ENCODE results near the gene LGALS7B. TPM values are rescaled to one million over a fixed set of nuclear protein-coding genes. Genes with fewer than 3 reads are reported as not detected.

LGALS7B gene
- total RNA-seq, 2 experiments from 2014 or later, result not detected

GRCh38 chr19:38740932-38741331 lies 48.1 kb upstream of the LGALS7B start:
- no peaks in the 10 kb centered on the region for H3K36me3 ChIP-seq (ENCODE audit: insufficient read depth, low read length)
- ChIA-PET CTCF (ENCODE audit: unreplicated experiment) (interaction anchor here (0.6 kb wide), 1 partner anchor 192 kb away, joined by 3 read pairs; no protein-coding TSS in a partner anchor), POLR2A (no interaction called here)
- no peaks in the 10 kb centered on the region for H4K20me1 ChIP-seq (ENCODE audit: insufficient read depth, low read length)
- H3K9me2 ChIP-seq (ENCODE audit: insufficient read depth, low read length), result no peaks in the 10 kb centered on the region
- no peak overlapping the region for H2AFZ ChIP-seq (ENCODE audit: low read length)
- H3K4me3 ChIP-seq (ENCODE audit: low read depth, low read length, poor library complexity, severe bottlenecking), result no peak overlapping the region
- DNase-seq (ENCODE audit: low spot score), result no peak
- intact Hi-C loops (cut with micrococcal nuclease; ENCODE audit: unreplicated experiment), result no loop called here
- no TSS peak for BruUV-seq (replicated peaks)
- no peaks in the 10 kb centered on the region for H3K9me3 ChIP-seq (ENCODE audit: low read length)
- no peak overlapping the region for H3K27ac ChIP-seq (ENCODE audit: low read depth, low read length, poor library complexity, severe bottlenecking)
- TF ChIP-seq CTCF (conservative IDR thresholded peaks at IDR 0.05; ENCODE audit: low read length) (no peak), EZH2phosphoT487 (IDR thresholded peaks at IDR 0.05; ENCODE audit: borderline replicate concordance, low read depth, low read length) (no peak)
- H3K79me2 ChIP-seq (ENCODE audit: insufficient read depth, low read depth, low read length), result no peaks in the 10 kb centered on the region
- no peak overlapping the region for H3K4me2 ChIP-seq (ENCODE audit: low read length)
- H3K4me1 ChIP-seq (ENCODE audit: insufficient read depth, low read length, poor library complexity, severe bottlenecking), result no peaks in the 10 kb centered on the region

- no TSS peak for BruUV-seq (replicated peaks)
- Histone ChIP-seq H4K20me1 (ENCODE audit: insufficient read depth, low read length) (no peaks in the 10 kb centered on the region), H3K9me2 (ENCODE audit: insufficient read depth, low read length) (no peaks in the 10 kb centered on the region), H3K27ac (ENCODE audit: low read depth, low read length, poor library complexity, severe bottlenecking) (no peak overlapping the region), H3K4me2 (ENCODE audit: low read length) (no peak overlapping the region), H3K36me3 (ENCODE audit: insufficient read depth, low read length) (no peaks in the 10 kb centered on the region), H3K79me2 (ENCODE audit: insufficient read depth, low read depth, low read length) (no peaks in the 10 kb centered on the region), H3K4me1 (ENCODE audit: insufficient read depth, low read length, poor library complexity, severe bottlenecking) (no peaks in the 10 kb centered on the region), H2AFZ (ENCODE audit: low read length) (no peak overlapping the region), H3K9me3 (ENCODE audit: low read length) (no peaks in the 10 kb centered on the region), H3K4me3 (ENCODE audit: low read depth, low read length, poor library complexity, severe bottlenecking) (no peak overlapping the region)
- no peak for DNase-seq (ENCODE audit: low spot score)
- ChIA-PET POLR2A (interaction anchor here (0.5 kb wide), 1 partner anchor 241 kb away, joined by 4 read pairs; no protein-coding TSS in a partner anchor), CTCF (ENCODE audit: unreplicated experiment) (interaction anchor here (0.6 kb wide), 1 partner anchor 192 kb away, joined by 3 read pairs; no protein-coding TSS in a partner anchor)
- intact Hi-C loops (cut with micrococcal nuclease; ENCODE audit: unreplicated experiment), result no loop called here
- TF ChIP-seq CTCF (conservative IDR thresholded peaks at IDR 0.05; ENCODE audit: low read length) (no peak), EZH2phosphoT487 (IDR thresholded peaks at IDR 0.05; ENCODE audit: borderline replicate concordance, low read depth, low read length) (no peak)
These were observed 47.3 kb upstream of the LGALS7B start for GRCh38 chr19:38741670-38742069.

GRCh38 chr19:38742296-38742695 lies 46.7 kb upstream of the LGALS7B start:
- H4K20me1 ChIP-seq (ENCODE audit: insufficient read depth, low read length), result no peaks in the 10 kb centered on the region
- intact Hi-C loops (cut with micrococcal nuclease; ENCODE audit: unreplicated experiment), result no loop called here
- TF ChIP-seq CTCF (conservative IDR thresholded peaks at IDR 0.05; ENCODE audit: low read length), result no peak
- TF ChIP-seq EZH2phosphoT487 (IDR thresholded peaks at IDR 0.05; ENCODE audit: borderline replicate concordance, low read depth, low read length), result no peak
- no peaks in the 10 kb centered on the region for H3K9me3 ChIP-seq (ENCODE audit: low read length)
- H3K9me2 ChIP-seq (ENCODE audit: insufficient read depth, low read length), result no peaks in the 10 kb centered on the region
- DNase-seq (ENCODE audit: low spot score), result no peak
- H2AFZ ChIP-seq (ENCODE audit: low read length), result no peak overlapping the region
- no peaks in the 10 kb centered on the region for H3K79me2 ChIP-seq (ENCODE audit: insufficient read depth, low read depth, low read length)
- no TSS peak for BruUV-seq (replicated peaks)
- H3K4me1 ChIP-seq (ENCODE audit: insufficient read depth, low read length, poor library complexity, severe bottlenecking), result no peaks in the 10 kb centered on the region
- CTCF ChIA-PET (ENCODE audit: unreplicated experiment), result no interaction called here
- POLR2A ChIA-PET, result interaction anchor here (0.5 to 0.7 kb wide), 2 partner anchors 240 to 331 kb away, joined by 4 to 6 read pairs; no protein-coding TSS in a partner anchor
- no peak overlapping the region for H3K4me2 ChIP-seq (ENCODE audit: low read length)
- no peak overlapping the region for H3K4me3 ChIP-seq (ENCODE audit: low read depth, low read length, poor library complexity, severe bottlenecking)
- no peak overlapping the region for H3K27ac ChIP-seq (ENCODE audit: low read depth, low read length, poor library complexity, severe bottlenecking)
- H3K36me3 ChIP-seq (ENCODE audit: insufficient read depth, low read length), result no peaks in the 10 kb centered on the region

Measured in OCI-LY7 (cell line).